ENCODE results near the gene CNOT11. TPM values are rescaled to one million over a fixed set of nuclear protein-coding genes. Genes with fewer than 3 reads are reported as not detected.
A peak's percentile ranks its signal among the peaks of the same experiment; 100 is the strongest.

CNOT11 gene
- total and polyA plus RNA-seq, 2 of the 13 experiments (the other 11 are each of a cell fraction or from before 2014, with no cell fraction given) = 114 to 209 TPM

DNA sequence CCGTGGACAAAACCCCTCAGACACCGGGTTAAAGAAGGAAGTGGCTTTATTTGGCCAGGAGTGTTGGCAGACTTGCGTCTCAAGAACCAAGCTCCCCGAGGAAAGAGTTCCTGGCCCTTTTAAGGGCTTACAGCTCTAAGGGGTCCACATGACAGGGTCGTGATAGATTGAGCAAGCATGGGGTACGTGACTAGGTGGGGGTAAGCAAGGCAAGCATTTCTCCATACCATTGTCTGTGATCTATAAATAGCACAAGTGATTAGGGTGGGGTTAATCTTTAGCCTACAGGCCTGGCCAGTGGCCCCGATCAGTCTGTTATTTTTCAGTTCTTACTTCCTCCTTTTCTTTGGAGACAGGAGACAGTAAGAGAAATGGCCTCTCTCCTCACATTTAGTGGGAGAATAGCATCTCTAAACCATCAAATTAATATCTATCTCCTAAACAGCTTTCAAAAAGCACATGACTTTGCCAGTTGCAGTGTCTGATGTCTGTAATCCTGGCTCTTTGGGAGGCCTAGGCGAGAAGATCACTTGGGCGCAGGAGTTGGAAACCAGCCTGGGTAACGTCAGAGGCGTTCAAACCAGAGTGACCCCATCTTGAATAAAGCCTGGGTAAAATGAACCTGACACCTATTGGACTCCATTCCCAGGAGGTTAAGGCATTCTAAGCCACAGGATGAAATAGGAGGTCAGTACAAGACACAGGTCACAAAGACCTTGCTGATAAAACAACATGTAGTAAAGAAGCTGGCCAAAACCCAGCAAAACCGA lies 18.3 kb upstream of the CNOT11 start (continued):
- TF ChIP-seq, protein P1, sequence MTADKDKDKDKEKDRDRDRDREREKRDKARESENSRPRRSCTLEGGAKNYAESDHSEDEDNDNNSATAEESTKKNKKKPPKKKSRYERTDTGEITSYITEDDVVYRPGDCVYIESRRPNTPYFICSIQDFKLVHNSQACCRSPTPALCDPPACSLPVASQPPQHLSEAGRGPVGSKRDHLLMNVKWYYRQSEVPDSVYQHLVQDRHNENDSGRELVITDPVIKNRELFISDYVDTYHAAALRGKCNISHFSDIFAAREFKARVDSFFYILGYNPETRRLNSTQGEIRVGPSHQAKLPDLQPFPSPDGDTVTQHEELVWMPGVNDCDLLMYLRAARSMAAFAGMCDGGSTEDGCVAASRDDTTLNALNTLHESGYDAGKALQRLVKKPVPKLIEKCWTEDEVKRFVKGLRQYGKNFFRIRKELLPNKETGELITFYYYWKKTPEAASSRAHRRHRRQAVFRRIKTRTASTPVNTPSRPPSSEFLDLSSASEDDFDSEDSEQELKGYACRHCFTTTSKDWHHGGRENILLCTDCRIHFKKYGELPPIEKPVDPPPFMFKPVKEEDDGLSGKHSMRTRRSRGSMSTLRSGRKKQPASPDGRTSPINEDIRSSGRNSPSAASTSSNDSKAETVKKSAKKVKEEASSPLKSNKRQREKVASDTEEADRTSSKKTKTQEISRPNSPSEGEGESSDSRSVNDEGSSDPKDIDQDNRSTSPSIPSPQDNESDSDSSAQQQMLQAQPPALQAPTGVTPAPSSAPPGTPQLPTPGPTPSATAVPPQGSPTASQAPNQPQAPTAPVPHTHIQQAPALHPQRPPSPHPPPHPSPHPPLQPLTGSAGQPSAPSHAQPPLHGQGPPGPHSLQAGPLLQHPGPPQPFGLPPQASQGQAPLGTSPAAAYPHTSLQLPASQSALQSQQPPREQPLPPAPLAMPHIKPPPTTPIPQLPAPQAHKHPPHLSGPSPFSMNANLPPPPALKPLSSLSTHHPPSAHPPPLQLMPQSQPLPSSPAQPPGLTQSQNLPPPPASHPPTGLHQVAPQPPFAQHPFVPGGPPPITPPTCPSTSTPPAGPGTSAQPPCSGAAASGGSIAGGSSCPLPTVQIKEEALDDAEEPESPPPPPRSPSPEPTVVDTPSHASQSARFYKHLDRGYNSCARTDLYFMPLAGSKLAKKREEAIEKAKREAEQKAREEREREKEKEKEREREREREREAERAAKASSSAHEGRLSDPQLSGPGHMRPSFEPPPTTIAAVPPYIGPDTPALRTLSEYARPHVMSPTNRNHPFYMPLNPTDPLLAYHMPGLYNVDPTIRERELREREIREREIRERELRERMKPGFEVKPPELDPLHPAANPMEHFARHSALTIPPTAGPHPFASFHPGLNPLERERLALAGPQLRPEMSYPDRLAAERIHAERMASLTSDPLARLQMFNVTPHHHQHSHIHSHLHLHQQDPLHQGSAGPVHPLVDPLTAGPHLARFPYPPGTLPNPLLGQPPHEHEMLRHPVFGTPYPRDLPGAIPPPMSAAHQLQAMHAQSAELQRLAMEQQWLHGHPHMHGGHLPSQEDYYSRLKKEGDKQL (CRISPR knock-in tag; IDR thresholded peaks at IDR 0.05; ENCODE audit: low read depth) = no peak
- no peak for TF ChIP-seq GFI1 (CRISPR knock-in tag; IDR thresholded peaks at IDR 0.05; ENCODE audit: borderline replicate concordance)
- no peak for TF ChIP-seq SMAD3 (CRISPR knock-in tag; IDR thresholded peaks at IDR 0.05)
- TF ChIP-seq SIN3B (IDR thresholded peaks at IDR 0.05; ENCODE audit: low read length) = no peak
- TF ChIP-seq, protein P2, sequence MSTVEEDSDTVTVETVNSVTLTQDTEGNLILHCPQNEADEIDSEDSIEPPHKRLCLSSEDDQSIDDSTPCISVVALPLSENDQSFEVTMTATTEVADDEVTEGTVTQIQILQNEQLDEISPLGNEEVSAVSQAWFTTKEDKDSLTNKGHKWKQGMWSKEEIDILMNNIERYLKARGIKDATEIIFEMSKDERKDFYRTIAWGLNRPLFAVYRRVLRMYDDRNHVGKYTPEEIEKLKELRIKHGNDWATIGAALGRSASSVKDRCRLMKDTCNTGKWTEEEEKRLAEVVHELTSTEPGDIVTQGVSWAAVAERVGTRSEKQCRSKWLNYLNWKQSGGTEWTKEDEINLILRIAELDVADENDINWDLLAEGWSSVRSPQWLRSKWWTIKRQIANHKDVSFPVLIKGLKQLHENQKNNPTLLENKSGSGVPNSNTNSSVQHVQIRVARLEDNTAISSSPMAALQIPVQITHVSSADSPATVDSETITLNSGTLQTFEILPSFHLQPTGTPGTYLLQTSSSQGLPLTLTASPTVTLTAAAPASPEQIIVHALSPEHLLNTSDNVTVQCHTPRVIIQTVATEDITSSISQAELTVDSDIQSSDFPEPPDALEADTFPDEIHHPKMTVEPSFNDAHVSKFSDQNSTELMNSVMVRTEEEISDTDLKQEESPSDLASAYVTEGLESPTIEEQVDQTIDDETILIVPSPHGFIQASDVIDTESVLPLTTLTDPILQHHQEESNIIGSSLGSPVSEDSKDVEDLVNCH (CRISPR knock-in tag; IDR thresholded peaks at IDR 0.05) = no peak
- no peak for TF ChIP-seq SETDB1 (CRISPR knock-in tag; IDR thresholded peaks at IDR 0.05; ENCODE audit: borderline replicate concordance)
- 0 out of 2 replicates have a peak, but pooled peaks have one; percentile 35 for TF ChIP-seq PITX1 (CRISPR knock-in tag; IDR thresholded peaks at IDR 0.05)
- TF ChIP-seq CBX2 (IDR thresholded peaks at IDR 0.05; ENCODE audit: low read depth, low read length) = no peak
- no peak for TF ChIP-seq CBX2 (CRISPR knock-in tag; IDR thresholded peaks at IDR 0.05; ENCODE audit: low read depth)
- TF ChIP-seq, protein P3, sequence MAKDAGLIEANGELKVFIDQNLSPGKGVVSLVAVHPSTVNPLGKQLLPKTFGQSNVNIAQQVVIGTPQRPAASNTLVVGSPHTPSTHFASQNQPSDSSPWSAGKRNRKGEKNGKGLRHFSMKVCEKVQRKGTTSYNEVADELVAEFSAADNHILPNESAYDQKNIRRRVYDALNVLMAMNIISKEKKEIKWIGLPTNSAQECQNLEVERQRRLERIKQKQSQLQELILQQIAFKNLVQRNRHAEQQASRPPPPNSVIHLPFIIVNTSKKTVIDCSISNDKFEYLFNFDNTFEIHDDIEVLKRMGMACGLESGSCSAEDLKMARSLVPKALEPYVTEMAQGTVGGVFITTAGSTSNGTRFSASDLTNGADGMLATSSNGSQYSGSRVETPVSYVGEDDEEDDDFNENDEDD (CRISPR knock-in tag; IDR thresholded peaks at IDR 0.05; ENCODE audit: borderline replicate concordance) = no peak
- TF ChIP-seq TP53 (CRISPR knock-in tag; conservative IDR thresholded peaks at IDR 0.05) = no peak
- TF ChIP-seq PTBP1 (IDR thresholded peaks at IDR 0.05; ENCODE audit: low read depth, low read length, poor library complexity, severe bottlenecking) = no peak
- TF ChIP-seq, protein P4, sequence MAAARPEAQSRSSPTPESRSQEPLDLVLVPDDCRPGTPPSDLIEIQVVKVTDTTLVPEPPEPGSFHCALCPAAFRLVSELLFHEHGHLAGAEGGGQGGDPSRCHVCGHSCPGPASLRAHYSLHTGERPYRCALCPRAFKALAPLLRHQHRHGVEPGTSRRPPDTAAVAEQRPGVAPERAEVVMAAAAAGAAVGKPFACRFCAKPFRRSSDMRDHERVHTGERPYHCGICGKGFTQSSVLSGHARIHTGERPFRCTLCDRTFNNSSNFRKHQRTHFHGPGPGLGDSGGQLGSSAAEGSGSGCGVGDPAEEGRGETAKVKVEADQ (CRISPR knock-in tag; IDR thresholded peaks at IDR 0.05; ENCODE audit: borderline replicate concordance) = no peak
- no peak for TF ChIP-seq ZIK1 (CRISPR knock-in tag; IDR thresholded peaks at IDR 0.05; ENCODE audit: borderline replicate concordance, low read depth)
- no peak for TF ChIP-seq MZF1 (CRISPR knock-in tag; IDR thresholded peaks at IDR 0.05; ENCODE audit: borderline replicate concordance)
- 0 out of 2 replicates have a peak, but pooled peaks have one; percentile 30 for TF ChIP-seq ZNF775 (CRISPR knock-in tag; IDR thresholded peaks at IDR 0.05; ENCODE audit: borderline replicate concordance)
- TF ChIP-seq SNRNP70 (IDR thresholded peaks at IDR 0.05; ENCODE audit: low read depth, low read length) = no peak
- no peak for TF ChIP-seq PRPF4 (IDR thresholded peaks at IDR 0.05; ENCODE audit: low read depth, low read length, poor library complexity, severe bottlenecking)

Measured in HepG2 (cell line).